SU-DHL-6 (cell line): ENCODE results near the gene POP4.

Experiments used
- H2AFZ ChIP-seq: fragments of 200-600 bp; sonication (generic); 2 replicates; pipeline ENCODE4 v1.6.1; 2014; ENCODE audit warnings: low read depth, mild to moderate bottlenecking, moderate library complexity, mixed read lengths, antibody characterized with exemption, low read length; ENCODE audit not compliant: severe bottlenecking
- H3F3A ChIP-seq: fragments of 200-600 bp; shearing (Covaris generic); 2 replicates; pipeline ENCODE4 v1.6.0; 2016; ENCODE audit warnings: antibody characterized with exemption, mild to moderate bottlenecking; ENCODE audit not compliant: insufficient read depth
- H3K27ac ChIP-seq: fragments of 200-600 bp; sonication (generic); 2 replicates; pipeline ENCODE4 v1.5.1; 2016; ENCODE audit warnings: low read depth, mild to moderate bottlenecking, low read length, moderate library complexity, mixed read lengths
- H3K27me3 ChIP-seq: fragments of 200-600 bp; sonication (generic), shearing (Covaris generic); 2 replicates; pipeline ENCODE4 v1.6.0; 2014; ENCODE audit warnings: mild to moderate bottlenecking, low read length
- H3K36me3 ChIP-seq: fragments of 200-600 bp; sonication (generic); 2 replicates; pipeline ENCODE4 v1.6.1; 2014; ENCODE audit warnings: mild to moderate bottlenecking, low read length, mixed read lengths
- H3K4me2 ChIP-seq: fragments of 300-600, 200-600 bp; shearing (Covaris generic), sonication (generic); 2 replicates; pipeline ENCODE4 v1.6.0; 2014; ENCODE audit warnings: low read length, low read depth, mild to moderate bottlenecking; ENCODE audit not compliant: poor library complexity, severe bottlenecking
- H3K4me3 ChIP-seq: fragments of 200-600 bp; sonication (generic); 2 replicates; pipeline ENCODE4 v1.5.1; 2014; ENCODE audit warnings: antibody characterized with exemption, low read length, mild to moderate bottlenecking, mixed read lengths; ENCODE audit not compliant: insufficient read depth, poor library complexity, severe bottlenecking
- H3K79me2 ChIP-seq: fragments of 200-600 bp; sonication (generic); 2 replicates; pipeline ENCODE4 v1.6.1; 2014; ENCODE audit warnings: mild to moderate bottlenecking, low read length, moderate library complexity; ENCODE audit not compliant: insufficient read depth
- H3K9ac ChIP-seq: fragments of 200-600 bp; sonication (generic); 2 replicates; pipeline ENCODE4 v1.7.0; 2014; ENCODE audit warnings: mild to moderate bottlenecking, low read length
- H3K9me2 ChIP-seq: fragments of 200-600 bp; sonication (generic); replicated peaks from 2 replicates; pipeline ENCODE4 v1.6.1; 2014; ENCODE audit warnings: low read length; ENCODE audit not compliant: insufficient read depth
- H3K9me3 ChIP-seq: fragments of 200-600 bp; sonication (generic); 2 replicates; pipeline ENCODE4 v1.6.1; 2014; ENCODE audit warnings: low read length, mixed read lengths; ENCODE audit not compliant: insufficient read depth
- H4K20me1 ChIP-seq: fragments of 200-600 bp; sonication (generic); 2 replicates; pipeline ENCODE4 v1.6.1; 2014; ENCODE audit warnings: low read depth, mild to moderate bottlenecking, antibody characterized with exemption, low read length, moderate library complexity, mixed read lengths
- EZH2phosphoT487 ChIP-seq: fragments of 200-600 bp; sonication (generic), shearing (Covaris generic); conservative IDR thresholded peaks from 2 replicates; pipeline ENCODE4 v1.6.1; 2018; ENCODE audit warnings: mild to moderate bottlenecking, antibody characterized with exemption, low read length, moderate library complexity, mixed read lengths
- TF ChIP-seq, protein P1 (sequence below): fragments of 200-600 bp; sonication (generic); IDR thresholded peaks from one replicate; pipeline ENCODE4 v1.5.1; 2017; ENCODE audit warnings: antibody characterized with exemption, mild to moderate bottlenecking, low read length, moderate library complexity; ENCODE audit not compliant: insufficient read depth, poor library complexity, severe bottlenecking

Gene POP4

DNA sequence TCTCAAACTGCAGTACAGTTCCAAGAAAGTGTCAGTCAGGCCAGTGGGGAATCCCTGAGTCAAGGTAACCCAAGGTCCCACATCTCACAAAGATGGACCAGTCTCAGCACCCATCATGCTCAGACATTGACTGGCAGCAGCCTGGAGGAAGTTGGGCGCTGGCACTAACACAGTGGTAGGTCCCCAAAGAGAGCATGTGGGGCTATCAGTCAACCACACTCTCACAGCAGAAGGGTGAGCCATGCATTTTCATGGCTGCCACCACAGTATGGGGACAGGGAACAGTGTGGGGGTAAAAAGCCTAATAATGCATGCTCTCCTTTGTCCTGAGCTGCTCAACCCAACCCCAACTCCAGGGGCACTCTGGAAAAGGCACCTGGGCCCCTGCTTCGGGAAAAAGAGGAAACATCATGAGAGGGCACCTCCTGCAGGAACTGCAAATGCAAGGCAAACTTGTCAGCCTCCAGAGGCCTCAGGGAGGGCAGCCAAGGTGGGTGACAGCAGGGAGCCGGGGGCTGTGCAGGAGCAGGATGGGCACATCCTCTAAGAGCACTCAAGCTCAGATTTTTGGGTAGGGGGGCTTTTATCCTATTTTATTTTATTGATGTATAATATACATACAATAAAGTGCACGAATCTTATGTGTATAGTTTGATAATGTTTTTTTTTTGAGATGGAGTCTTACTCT, 49.7 kb downstream of the POP4 start:
- Histone ChIP-seq H3K4me3 (no peak overlapping the region), H3K36me3 (no peaks in the 10 kb centered on the region), H3K9ac (no peak overlapping the region), H4K20me1 (no peaks in the 10 kb centered on the region), H3K9me3 (no peaks in the 10 kb centered on the region), H3K27ac (no peak overlapping the region), H3K27me3 (no peaks in the 10 kb centered on the region), H3K4me2 (no peak overlapping the region), H2AFZ (no peak overlapping the region), H3K79me2 (no peaks in the 10 kb centered on the region), H3F3A (no peaks in the 10 kb centered on the region), H3K9me2 (no peaks in the 10 kb centered on the region)
- TF ChIP-seq, protein P1, sequence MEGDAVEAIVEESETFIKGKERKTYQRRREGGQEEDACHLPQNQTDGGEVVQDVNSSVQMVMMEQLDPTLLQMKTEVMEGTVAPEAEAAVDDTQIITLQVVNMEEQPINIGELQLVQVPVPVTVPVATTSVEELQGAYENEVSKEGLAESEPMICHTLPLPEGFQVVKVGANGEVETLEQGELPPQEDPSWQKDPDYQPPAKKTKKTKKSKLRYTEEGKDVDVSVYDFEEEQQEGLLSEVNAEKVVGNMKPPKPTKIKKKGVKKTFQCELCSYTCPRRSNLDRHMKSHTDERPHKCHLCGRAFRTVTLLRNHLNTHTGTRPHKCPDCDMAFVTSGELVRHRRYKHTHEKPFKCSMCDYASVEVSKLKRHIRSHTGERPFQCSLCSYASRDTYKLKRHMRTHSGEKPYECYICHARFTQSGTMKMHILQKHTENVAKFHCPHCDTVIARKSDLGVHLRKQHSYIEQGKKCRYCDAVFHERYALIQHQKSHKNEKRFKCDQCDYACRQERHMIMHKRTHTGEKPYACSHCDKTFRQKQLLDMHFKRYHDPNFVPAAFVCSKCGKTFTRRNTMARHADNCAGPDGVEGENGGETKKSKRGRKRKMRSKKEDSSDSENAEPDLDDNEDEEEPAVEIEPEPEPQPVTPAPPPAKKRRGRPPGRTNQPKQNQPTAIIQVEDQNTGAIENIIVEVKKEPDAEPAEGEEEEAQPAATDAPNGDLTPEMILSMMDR, result no peak
- no peak for TF ChIP-seq EZH2phosphoT487

- Histone ChIP-seq H3K27me3 (no peaks in the 10 kb centered on the region), H3K4me3 (no peak overlapping the region), H3K9me3 (no peaks in the 10 kb centered on the region), H3K9me2 (no peaks in the 10 kb centered on the region), H3K4me2 (no peak overlapping the region), H3F3A (no peaks in the 10 kb centered on the region), H4K20me1 (no peaks in the 10 kb centered on the region), H3K36me3 (no peaks in the 10 kb centered on the region), H3K79me2 (no peaks in the 10 kb centered on the region), H3K27ac (no peak overlapping the region), H3K9ac (no peak overlapping the region), H2AFZ (no peak overlapping the region)
- no peak for TF ChIP-seq EZH2phosphoT487
Observed at GRCh38 chr19:29658221-29658991, 52.3 kb downstream of the POP4 start.

DNA sequence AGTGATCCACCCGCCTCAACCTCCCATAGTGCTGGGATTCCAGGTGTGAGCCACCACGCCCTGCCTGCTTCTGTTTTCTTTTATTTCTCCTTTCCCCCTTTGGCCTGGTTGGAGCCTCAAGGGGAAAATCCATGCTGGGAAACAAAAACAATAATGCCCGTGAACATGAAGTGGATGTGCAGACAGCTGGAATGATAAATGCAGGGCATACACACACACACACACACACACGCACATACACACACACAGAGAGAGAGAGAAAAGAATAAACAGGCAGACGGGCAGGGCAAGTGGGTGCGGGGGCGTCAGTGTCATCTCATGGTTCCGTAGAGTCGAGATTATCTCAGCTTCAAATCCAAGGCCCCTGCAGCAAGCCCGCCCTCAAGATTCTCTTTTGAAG, 54.8 kb downstream of the POP4 start:
- Histone ChIP-seq H2AFZ (no peak overlapping the region), H3K9me2 (no peaks in the 10 kb centered on the region), H3K27ac (no peak overlapping the region), H3K27me3 (no peaks in the 10 kb centered on the region), H3K9ac (no peak overlapping the region), H3K36me3 (no peaks in the 10 kb centered on the region), H3K4me2 (no peak overlapping the region), H3F3A (no peaks in the 10 kb centered on the region), H4K20me1 (no peaks in the 10 kb centered on the region), H3K4me3 (no peak overlapping the region), H3K9me3 (no peaks in the 10 kb centered on the region), H3K79me2 (no peaks in the 10 kb centered on the region)
- no peak for TF ChIP-seq EZH2phosphoT487
- TF ChIP-seq, protein P1, result no peak

DNA sequence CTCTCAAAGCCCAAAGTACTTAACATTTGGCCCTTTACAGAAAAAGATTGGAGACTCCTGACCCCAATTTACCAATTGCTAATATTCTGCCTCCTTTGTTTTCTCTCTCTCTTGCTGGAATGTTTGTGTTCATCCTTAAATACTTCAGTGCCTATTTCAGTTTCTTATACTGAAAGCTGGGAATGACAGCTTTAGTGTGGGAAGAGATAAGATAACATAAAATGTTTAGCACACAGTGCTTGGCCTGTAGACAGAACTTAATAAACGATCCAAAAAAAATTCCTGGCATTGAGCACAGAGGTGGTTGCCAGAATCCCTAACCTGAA, 56.2 kb downstream of the POP4 start:
- TF ChIP-seq EZH2phosphoT487, result no peak
- TF ChIP-seq, protein P1, result no peak
- H3K4me3 ChIP-seq, result no peak overlapping the region
- no peaks in the 10 kb centered on the region for H3F3A ChIP-seq
- H3K27ac ChIP-seq, result no peak overlapping the region
- H3K9ac ChIP-seq, result no peak overlapping the region
- no peaks in the 10 kb centered on the region for H3K36me3 ChIP-seq
- H3K79me2 ChIP-seq, result no peaks in the 10 kb centered on the region
- H2AFZ ChIP-seq, result no peak overlapping the region
- H3K27me3 ChIP-seq, result no peaks in the 10 kb centered on the region
- H3K9me3 ChIP-seq, result no peaks in the 10 kb centered on the region
- no peaks in the 10 kb centered on the region for H3K9me2 ChIP-seq
- H4K20me1 ChIP-seq, result no peaks in the 10 kb centered on the region
- H3K4me2 ChIP-seq, result no peak overlapping the region
